Superior temporal gyrus (tissue), 1 donor: ENCODE results near the gene SLC36A1.

ENCODE experiments used
- DNase-seq: peaks from one replicate; pipeline ENCODE4 v3.0.0-alpha.2; 2016; ENCODE audit errors: extremely low spot score

The SLC36A1 gene

GRCh38 chr5:151532416-151532815 lies 85.0 kb downstream of the SLC36A1 start:
- DNase-seq = no peak

GRCh38 chr5:151534350-151534749 lies 86.9 kb downstream of the SLC36A1 start:
- DNase-seq = no peak

DNA sequence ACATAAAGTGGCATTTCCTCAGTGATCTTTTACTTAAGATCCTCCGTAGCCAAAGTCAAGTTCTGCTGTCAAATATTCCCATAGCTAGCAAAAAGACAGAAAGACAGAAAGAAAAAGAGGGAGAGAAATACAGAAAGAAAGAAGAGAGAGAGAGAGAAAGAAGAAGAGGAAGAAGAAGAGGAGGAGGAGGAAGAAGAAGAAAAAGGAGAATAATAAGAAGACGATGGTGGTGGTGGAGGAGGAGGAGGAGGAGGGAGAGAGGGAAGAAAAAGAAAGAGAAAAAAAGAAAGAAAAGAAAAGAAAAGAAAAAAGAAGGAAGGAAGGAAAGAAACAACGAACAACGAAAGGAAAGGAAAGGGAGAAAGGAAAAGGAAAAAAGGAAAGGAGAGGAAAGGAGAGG lies 89.6 kb downstream of the SLC36A1 start:
- no peak for DNase-seq

DNA sequence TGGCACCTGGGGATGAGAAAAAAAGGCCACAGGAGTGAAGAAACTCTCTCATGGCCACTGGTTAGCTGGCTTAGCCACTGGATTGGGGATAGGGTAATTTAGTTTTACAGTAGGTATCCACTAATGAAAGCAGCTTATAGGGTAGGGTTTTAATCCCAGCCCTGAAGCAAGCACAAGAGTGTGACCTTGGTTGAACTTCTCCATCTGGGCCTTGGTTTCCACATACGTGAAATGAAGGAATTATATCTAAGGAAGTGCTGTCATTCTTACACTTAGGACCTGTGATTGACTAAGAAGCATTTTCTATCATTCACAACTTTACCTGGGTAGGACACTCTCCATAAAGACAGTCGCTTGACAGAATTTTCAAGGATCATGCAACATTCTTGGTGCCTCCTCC lies 94.2 kb downstream of the SLC36A1 start:
- no peak for DNase-seq
